NK-92 treated with Interleukin-12 subunit alpha and Interleukin-12 subunit beta, amount 100 ng/mL, for 24 hours (cell line): ENCODE data around the gene TNS1.
"Not testable (repeated sequence)": the region's sequence is repeated elsewhere in the genome, so short reads cannot be mapped to it uniquely, and the experiment has no call there.

Experiments used
- DNase-seq: peaks from one replicate; lab custom pipeline; 2025; lab: John Stamatoyannopoulos, UW

TNS1 gene

GRCh38 chr2:217812170-217812569 is 190.6 kb downstream of the TNS1 start:
- DNase-seq: no peak

- no peak for DNase-seq
Observed at GRCh38 chr2:217810260-217810659, 192.5 kb downstream of the TNS1 start.

GRCh38 chr2:217809736-217810135 is 193.1 kb downstream of the TNS1 start:
- DNase-seq: no peak

GRCh38 chr2:217808967-217809366 is 193.8 kb downstream of the TNS1 start:
- DNase-seq: not testable (repeated sequence)

GRCh38 chr2:217808326-217808725 is 194.5 kb downstream of the TNS1 start:
- DNase-seq: no peak

GRCh38 chr2:217807753-217808152 is 195.0 kb downstream of the TNS1 start:
- DNase-seq: no peak

GRCh38 chr2:217807025-217807424 is 195.8 kb downstream of the TNS1 start:
- no peak for DNase-seq

GRCh38 chr2:217806482-217806765 is 196.4 kb downstream of the TNS1 start:
- no peak for DNase-seq

- no peak for DNase-seq
Observed at GRCh38 chr2:217805668-217806481, 196.9 kb downstream of the TNS1 start.

- no peak for DNase-seq
Observed at GRCh38 chr2:217804791-217805667, 197.8 kb downstream of the TNS1 start.

GRCh38 chr2:217804338-217804737 is 198.5 kb downstream of the TNS1 start:
- no peak for DNase-seq

GRCh38 chr2:217803653-217803960 is 199.2 kb downstream of the TNS1 start:
- DNase-seq: no peak

GRCh38 chr2:217802876-217803652 is 199.7 kb downstream of the TNS1 start:
- DNase-seq: no peak

GRCh38 chr2:217802266-217802665 is 200.5 kb downstream of the TNS1 start:
- DNase-seq: no peak

GRCh38 chr2:217801711-217802110 is 201.1 kb downstream of the TNS1 start:
- no peak for DNase-seq

- no peak for DNase-seq
Observed at GRCh38 chr2:217801115-217801531, 201.7 kb downstream of the TNS1 start.

- DNase-seq: no peak
Observed at GRCh38 chr2:217800433-217801114, 202.2 kb downstream of the TNS1 start.

- DNase-seq: no peak
Observed at GRCh38 chr2:217799563-217800432, 203.0 kb downstream of the TNS1 start.

GRCh38 chr2:217798743-217799562 is 203.8 kb downstream of the TNS1 start:
- no peak for DNase-seq

GRCh38 chr2:217798191-217798590 is 204.6 kb downstream of the TNS1 start:
- no peak for DNase-seq
